Left lobe of liver (tissue), 2 donors: Measurements from ENCODE around the gene TMEM222. TPM values are rescaled to one million over a fixed set of nuclear protein-coding genes. Genes with fewer than 3 reads are reported as not detected.
"Not testable (repeated sequence)": the region's sequence is repeated elsewhere in the genome, so short reads cannot be mapped to it uniquely, and the experiment has no call there.

Source experiments
- ATAC-seq: fragments of 200-7000 bp; cut with Tn5 transposase; one replicate; pipeline ENCODE4 v1.9.1; 2020; ENCODE audit warnings: mild to moderate bottlenecking, moderate library complexity
- DNase-seq: peaks from one replicate; pipeline ENCODE4 v3.0.0-alpha.2; 2020; ENCODE audit warnings: low spot score
- total RNA-seq: library from RNA; stranded (reverse); gene quantifications from one replicate; pipeline ENCODE4 v1.2.1, GENCODE V29; 2021
- donor health status: DM: no; HTN: no; CAD: no; lungs with moderate emphysema.
- donor health status: DM: no; HTN: yes; CAD: no.

Gene TMEM222, protein sequence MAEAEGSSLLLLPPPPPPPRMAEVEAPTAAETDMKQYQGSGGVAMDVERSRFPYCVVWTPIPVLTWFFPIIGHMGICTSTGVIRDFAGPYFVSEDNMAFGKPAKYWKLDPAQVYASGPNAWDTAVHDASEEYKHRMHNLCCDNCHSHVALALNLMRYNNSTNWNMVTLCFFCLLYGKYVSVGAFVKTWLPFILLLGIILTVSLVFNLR
- 19.9 TPM for total RNA-seq

DNA sequence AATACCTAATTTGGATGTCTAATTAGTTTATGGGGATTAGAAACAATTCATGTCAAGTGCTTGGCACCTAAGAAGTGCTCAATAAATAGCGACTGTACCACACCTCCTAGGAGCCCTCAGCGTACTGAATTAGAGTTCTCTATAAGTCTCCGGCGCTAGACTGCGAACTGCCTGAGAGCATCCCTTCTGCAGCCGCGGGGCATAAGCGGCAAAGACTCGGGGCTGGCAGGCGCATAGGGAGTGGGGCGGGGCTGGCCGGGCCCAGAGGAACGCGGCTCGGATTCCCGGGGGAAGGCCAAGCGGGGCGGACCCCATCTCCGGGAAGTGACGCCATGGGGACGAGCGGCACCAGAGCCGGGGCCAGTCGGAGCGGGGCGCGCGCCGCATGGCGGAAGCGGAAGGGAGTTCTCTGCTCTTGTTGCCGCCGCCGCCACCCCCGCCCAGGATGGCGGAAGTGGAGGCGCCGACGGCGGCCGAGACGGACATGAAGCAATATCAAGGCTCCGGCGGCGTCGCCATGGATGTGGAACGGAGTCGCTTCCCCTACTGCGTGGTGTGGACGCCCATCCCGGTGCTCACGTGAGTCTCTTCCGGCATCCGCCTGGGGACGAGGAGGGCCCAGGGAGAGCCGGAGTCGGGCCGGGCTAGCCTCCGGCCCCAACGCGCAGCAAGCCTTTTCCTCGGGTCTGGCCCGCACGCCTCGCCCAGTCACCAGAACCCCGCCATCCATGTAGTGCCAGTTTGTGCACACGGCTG, at the start of gene TMEM222:
TSS of gene TMEM222 (plus strand) at position 351 of the 756 bp plus-strand sequence. CDS start at position 386, 35 bp downstream.
- ATAC-seq = peak; percentile 99
- DNase-seq = peak; percentile 98

DNA sequence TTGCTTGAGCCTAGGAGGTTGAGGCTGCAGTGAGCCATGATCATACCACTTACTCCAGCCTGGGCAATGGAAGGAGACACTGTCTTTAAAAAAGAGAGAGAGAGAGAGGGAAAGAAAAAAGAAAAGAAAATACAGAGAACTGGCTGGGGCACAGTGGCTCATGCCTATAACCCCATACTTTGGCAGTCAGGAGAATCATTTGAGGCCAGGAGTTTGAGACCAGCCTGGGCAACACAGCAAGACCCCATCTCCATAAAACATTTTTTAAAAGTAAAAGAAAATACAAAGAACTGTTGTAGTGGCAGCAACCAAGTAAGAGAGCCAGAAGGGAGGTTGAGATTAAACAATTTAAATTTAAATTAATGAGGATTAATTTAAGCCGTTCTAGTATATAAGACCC, 47.8 kb upstream of the TMEM222 start:
- DNase-seq (no peak), ATAC-seq (no peak)

DNA sequence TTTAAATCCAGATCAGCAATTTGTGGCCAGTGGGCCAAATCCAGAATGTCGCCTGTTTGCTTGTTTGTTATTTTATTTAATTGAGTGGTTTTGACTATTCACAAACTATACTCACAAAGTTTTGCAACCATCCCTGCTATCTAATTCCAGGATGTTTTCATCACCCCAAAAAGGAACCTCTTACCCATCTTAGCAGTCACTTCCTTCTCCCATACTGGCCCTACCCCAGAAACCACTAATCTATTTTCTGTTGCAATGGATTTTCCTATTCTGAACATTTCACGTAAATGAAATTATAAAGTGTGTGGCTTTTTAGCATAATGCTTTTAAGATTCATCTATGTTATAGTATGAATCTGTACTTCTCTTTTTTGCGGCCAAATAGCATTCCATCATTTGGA, 46.3 kb upstream of the TMEM222 start:
- DNase-seq = no peak
- no peak for ATAC-seq

DNA sequence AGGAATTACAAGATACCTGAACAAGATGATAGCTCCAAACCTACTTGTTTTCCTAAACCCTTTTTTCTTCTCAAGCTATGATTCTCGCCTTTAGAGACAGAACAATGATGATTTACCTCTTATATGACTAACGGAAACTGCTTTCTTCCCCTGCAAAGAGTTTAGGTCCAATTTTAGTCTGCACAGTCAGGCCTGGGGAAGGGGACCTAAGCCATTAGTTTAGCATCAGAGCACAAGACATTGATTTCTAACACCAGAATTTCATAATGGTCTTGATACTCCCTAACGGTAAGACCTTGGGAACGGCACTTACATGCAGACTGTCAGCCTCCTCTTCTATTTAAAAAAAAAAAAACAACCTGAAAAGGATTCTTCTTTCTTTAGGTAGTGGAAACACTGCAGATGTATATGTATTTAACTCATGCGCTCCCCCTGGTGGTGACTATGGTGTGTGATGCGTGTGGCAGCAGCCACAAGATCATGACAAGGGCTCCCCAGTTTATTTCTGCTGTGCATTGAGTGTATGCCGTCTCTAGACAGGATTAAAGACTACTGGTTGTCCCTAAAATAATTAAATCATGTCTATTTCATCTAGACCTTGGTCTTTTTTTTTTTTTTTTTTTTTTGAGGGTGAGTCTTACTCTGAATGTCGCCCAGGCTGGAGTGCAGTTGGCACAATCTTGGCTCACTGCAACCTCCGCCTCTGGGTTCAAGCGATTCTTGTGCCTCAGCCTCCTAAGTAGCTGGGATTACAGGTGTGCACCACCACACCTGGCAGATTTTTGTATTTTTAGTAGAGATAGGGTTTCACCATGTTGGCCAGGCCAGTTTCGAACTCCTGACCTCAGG, 37.3 kb upstream of the TMEM222 start:
- ATAC-seq = peak; percentile 98
- DNase-seq = peak; percentile 73

DNA sequence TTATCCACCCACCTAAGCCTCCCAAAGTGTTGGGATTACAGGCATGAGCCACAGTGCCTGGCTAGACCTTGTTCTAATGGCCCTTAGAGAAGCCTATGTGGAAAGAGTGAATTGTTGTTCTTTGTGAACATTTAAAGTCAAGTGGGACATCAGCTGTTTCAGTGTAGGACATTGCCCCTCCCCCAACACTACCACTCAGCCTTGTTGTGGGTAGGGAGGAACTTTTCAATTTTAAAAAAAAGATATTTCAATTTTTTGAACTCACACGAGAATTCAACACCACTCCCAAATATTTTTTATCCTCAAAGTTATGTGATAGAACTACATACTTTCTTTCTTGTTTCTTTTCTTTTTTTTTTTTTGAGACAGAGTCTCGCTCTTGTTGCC, 36.7 kb upstream of the TMEM222 start:
- no peak for ATAC-seq

DNA sequence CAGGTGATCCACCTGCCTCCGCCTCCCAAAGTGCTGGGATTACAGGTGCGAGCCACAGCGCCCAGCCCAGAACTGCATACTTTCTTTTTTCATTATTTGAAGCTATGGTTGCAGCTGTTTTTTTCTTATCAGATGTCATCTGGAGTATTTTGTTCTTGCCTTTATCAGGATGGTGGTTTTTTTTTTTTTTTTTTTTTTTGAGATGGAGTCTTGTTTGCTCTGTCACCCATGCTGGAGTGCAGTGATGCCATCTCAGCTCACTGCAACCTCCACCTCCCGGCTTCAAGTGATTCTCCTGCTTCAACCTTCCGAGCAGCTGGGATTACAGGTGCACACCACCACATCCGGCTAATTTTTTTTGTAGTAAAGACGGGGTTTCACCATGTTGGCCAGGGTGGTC, 36.1 kb upstream of the TMEM222 start:
- not testable (repeated sequence) for DNase-seq, ATAC-seq

More for the DNA sequence above, 36.7 kb upstream of the TMEM222 start:
- DNase-seq = no peak

DNA sequence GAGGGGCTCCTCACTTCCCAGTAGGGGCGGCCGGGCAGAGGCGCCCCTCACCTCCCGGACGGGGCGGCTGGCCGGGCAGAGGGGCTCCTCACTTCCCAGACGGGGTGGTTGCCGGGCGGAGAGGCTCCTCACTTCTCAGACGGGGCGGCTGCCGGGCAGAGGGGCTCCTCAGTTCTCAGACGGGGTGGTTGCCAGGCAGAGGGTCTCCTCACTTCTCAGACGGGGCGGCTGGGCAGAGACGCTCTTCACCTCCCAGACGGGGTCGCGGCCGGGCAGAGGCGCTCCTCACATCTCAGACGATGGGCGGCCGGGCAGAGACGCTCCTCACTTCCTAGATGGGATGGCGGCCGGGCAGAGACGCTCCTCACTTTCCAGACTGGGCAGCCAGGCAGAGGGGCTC, 32.8 kb upstream of the TMEM222 start:
- ATAC-seq, DNase-seq: not testable (repeated sequence)

DNA sequence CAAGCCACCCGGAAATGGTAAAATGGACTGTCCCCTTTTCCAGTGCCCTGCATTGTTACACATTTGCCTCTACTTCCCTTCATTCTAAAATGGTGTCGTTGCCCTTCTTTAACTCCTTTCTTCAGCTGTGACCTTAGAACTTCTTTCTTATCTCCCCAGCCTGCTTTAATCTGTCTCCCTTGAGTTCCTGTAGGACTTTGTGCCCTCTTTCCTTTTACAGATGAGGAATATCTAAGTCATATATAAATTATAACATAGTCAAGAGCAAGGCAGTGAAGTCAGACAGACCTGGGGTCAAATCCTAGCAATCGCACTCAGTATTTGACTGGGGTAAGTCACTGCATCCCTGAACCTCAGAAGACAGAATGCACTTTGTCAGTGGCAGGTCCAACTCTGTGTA, 31.4 kb upstream of the TMEM222 start:
- DNase-seq (no peak), ATAC-seq (no peak)

DNA sequence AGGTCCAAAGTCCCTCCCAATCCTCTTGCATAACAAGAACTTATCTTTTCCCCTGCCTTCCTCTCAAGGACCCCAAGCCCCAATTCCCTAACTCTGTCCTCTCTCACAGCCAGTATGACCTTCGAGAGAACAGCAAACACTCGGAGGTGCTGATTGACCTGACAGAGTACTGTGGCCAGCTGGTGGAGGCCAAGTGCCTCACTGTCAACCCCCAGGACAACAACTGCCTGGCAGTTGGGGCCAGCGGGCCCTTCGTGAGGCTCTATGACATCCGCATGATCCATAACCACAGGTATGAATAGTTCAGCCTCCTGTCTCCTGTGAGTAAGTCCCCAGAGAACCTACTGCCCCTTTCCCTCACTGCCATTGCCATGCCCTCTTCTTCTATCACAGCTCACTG, 29.9 kb upstream of the TMEM222 start:
- ATAC-seq (no peak), DNase-seq (peak; percentile 35)

DNA sequence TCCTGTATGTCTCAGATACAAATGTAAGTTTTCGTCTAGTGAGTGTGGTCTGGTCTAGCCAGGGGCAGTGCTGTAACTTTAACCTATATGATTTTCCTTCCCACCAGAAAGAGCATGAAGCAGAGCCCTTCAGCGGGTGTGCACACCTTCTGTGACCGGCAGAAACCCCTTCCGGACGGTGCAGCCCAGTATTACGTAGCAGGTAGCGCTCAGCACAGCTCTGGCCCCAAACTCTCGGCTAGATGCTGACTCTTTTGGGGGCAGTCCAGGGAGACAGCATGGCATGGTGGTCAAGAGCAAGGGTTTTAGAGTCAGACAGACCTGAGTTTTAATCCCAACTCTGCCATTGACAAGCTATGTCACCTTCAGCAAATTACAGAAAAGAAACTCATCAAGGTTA, 28.0 kb upstream of the TMEM222 start:
- DNase-seq = peak; percentile 11
- no peak for ATAC-seq

DNA sequence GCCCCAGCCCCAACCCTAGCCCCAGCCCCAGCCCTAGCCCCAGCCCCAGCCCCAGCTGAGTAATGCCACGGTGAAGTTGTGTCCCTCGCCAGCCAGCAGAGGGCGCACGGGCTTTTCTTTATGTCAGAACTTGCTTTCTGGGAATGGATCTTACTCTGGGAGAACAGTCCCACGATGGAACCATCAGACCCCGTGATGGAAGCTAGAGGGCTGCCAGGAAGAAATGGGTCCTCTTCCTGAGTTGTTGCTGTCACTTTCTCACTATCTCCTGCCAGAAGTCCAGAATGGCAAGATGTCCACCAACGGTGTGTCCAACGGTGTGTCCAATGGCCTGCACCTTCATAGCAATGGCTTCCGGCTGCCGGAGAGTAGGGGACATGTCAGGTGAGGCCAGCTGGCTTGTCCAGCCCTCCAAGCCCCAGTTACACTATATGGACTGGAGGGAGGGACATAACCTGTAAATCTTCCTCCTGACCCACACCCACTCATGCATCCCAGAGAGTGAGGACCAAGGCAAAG, 25.1 kb upstream of the TMEM222 start:
- peak; percentile 68 for ATAC-seq
- DNase-seq = peak; percentile 59

DNA sequence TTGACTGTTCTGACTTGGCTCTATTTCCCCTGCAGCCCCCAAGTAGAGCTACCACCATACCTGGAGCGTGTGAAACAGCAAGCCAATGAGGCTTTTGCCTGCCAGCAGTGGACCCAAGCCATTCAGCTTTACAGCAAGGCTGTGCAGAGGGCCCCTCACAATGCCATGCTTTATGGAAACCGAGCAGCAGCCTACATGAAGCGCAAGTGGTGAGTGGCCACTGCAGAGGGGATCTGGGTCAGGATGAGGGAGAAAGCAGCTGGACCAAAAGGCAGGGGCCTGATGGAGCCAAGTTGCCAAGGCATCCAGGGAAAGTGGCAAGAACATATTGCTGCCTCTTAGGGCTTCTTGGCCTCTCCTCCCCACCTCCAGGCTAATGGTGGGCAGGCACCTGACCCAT, 24.1 kb upstream of the TMEM222 start:
- ATAC-seq (no peak), DNase-seq (no peak)

DNA sequence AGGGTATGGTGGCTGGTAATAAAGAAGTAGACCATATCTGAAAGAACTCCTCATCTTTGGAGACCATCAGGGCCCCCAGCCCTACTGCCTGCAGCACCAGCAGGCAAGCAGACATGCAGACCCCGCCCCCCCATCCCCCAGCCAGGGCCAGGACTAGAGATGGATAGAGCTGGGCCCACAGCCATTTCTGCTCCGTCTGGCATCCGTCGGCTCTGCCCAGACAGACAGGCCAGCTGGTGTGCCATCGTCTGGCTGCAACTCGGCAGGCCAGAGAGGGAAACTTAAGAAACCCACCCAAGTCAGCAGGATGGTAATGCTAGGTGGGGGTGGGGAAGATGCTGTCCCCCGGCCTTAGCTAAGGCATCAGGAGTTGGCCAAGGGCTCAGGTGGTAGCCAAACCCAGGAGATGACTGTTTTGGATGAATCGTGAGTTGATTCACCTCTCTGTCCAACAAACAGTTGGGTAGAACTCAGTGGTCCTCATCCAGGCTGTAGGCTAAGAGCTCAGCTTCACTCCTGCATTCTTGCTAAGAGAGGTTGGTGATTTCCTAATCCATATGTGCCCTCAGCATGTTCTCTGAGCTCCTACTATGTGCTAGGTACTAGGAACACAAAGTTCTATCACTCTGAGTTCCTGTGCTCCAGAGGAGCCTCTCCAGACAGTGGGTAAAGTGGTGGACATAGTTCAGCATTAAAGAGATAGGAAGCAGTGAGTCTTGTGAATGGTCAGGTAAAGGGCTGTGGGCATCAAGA, 23.2 kb upstream of the TMEM222 start:
- no peak for ATAC-seq
- no peak for DNase-seq

DNA sequence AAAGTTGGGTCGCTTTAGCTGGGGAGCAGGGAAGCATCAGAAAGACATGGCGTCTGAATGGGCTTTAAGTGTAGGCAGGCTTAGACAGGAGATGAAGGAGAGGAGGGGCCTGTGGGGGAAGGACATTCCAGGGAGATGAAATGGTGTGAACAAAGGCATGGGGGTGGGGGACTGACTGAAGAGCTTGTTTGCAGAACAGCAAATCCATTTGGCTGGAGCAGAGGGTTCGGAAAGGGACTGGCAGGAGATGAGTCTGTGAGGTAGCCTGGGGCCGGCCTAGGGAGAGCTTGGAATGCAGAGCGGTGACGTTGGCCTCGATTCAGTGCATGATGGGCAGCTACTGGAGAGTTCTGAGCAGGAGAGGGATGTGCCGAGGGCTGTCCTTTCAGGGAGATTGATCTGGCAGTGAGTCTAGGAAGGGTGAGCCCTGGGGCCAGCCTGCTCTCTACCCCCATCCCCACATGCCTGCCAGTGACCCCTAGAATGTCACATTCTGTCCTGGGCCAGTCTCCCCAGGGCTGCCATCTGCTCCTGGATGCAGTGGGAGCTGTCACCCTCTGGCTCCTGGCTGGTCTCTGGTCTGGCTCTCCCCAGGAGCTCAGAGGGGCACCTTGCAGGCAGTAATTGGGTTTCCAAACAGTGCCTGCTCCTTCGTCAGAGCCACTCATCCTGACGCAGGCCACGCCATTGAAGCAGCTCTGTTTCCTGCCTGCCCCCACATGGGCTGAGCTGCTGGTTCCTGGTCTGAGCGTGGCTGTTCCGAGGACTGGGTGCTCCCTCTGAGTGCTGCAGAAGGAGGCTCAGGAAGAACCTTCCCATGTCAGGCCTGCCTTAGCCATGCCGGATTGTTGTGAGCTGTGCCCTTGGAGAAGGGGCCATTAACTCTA, 22.3 kb upstream of the TMEM222 start:
- ATAC-seq (peak; percentile 5), DNase-seq (no peak)

DNA sequence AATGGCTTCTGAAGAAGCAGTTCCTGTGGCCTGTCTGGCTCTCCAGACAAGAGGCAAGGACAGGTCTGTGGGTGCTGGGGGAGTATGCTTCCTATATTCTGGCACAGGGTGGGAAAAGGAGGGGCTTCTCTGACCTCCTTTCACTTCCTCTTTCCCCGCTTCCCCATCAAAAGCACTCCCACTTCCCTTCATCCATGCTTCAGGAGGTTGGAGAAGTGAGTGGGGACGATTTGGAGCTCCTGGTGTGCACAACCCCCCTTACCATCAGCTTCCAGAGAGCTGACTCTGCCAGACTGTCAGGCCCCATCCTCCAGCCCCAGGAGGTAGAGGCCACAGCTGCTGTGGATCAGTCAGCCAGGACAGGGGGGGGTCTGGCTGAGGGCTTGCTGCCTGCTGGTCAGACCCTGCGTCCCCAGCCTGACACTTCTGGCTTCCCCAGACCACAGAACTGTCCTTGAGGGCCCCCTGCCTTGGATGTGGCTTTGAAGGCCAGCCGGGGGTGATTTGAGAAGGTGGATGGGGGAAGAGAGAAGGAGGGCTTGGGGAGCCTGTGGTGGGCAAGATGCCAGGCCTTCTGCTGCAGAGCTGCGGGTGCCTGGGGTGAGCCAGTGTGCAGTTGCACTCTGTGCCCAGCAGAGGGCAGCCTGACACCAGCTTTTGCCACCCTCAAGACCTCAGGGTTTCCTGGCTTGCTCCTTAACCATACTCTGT, 21.5 kb upstream of the TMEM222 start:
- DNase-seq (peak; percentile 79), ATAC-seq (peak; percentile 91)

DNA sequence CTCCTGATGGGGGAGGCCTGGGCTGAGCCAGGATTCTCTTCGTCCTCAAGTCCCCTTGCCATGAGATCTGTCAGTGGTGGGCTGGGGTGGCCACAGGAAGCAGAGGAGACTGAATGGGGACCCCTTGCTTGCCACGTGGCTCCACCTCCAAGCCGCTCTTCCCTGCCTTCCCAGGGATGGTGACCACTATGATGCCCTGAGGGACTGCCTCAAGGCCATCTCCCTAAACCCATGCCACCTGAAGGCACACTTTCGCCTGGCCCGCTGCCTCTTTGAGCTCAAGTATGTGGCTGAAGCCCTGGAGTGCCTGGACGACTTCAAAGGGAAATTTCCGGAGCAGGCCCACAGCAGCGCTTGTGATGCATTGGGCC, 20.9 kb upstream of the TMEM222 start:
- no peak for ATAC-seq
- DNase-seq = no peak

DNA sequence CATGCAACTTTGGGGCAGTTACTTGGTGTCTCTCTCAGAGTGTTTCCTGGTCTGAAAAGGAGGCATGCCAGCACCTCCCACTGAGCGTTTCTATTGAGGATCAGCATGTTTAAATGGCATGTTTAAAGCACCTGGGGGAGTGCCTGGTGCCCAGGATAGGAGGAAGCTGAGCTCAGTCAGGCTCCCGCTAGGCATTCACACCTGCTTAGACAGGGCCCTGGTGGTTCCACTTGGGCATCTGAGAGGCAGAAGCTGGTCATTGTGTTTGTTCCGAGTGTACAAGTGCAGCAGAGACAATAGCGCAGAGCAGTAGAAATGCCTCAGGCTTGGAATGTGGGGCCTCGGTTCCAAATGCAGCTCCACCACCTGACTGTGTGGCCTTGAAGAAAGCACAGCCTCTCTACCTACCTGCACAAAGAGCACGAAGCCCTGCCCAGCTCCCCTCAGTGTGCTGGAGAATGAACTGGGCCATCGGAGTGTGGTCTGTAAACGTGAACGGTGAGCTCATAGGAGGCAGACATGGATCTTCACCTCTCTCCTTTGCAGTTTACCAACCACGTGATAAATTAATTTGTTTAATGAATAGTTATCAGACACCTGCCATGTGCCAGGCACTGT, 20.3 kb upstream of the TMEM222 start:
- ATAC-seq (no peak), DNase-seq (no peak)

DNA sequence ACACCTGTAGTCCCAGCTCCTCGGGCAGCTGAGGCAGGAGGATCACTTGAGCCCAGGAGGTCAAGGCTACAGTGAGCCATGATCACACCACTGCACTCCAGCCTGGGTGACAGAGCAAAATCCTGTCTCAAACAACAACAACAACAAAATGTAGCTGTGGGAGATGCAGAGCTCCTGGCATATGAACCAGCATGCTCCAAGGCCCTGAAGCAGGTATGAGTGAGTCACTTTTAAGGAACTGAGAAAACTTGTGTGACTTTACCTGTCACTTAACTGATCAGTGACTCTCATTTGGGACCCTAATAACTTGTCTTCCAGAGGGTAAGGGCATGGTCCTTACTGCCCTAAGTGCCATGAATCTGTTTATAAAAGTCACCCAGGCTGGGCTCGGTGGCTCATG, 19.4 kb upstream of the TMEM222 start:
- DNase-seq (no peak), ATAC-seq (no peak)

DNA sequence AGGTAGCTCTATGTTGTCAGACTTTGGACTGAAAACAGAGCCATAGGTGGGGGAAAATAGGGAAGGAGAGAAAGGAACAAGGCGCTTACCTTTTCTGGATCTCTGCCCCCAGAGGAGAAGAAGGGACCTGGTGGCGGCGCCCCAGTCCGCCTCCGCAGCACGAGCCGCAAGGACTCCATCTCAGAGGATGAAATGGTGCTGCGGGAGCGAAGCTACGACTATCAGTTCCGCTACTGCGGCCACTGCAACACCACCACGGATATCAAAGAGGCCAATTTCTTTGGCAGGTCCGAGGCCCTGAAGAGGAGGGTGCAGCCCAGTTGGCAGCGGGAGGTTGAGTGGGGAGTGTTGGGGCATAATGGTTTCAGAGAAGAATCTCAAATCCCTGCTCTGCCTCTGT, 18.5 kb upstream of the TMEM222 start:
- ATAC-seq (no peak), DNase-seq (no peak)
